Uterus (tissue), 2 donors: ENCODE data around the gene MTF1.

Experiments used
- CTCF ChIP-seq, 4 experiments: fragments of 200-600 bp in 2 of 4; fragments of 450-650 bp in 2 of 4; sonication (generic) in 2 of 4; IDR thresholded peaks; one replicate each; pipeline ENCODE4 v1.5.1; 2016 to 2019; ENCODE audit warnings: antibody characterized with exemption in 4 of 4, mild to moderate bottlenecking in 2 of 4, moderate library complexity in 1 of 4
- POLR2A ChIP-seq, 2 donors: fragments of 450-650 bp; IDR thresholded peaks; one replicate each; pipeline ENCODE4 v1.6.1; 2016; ENCODE audit warnings: antibody characterized with exemption in 2 of 2, mild to moderate bottlenecking in 1 of 2, moderate library complexity in 1 of 2

GRCh38 chr1:37872692-37873091, 13.3 kb upstream of the MTF1 start:
- TF ChIP-seq POLR2A (IDR thresholded peaks at IDR 0.05) (no peak), CTCF (IDR thresholded peaks at IDR 0.05) (no peak)
